Tibial nerve (tissue), 4 donors: ENCODE measurements around the gene UBE2D2.
"Not testable (repeated sequence)": the region's sequence is repeated elsewhere in the genome, so short reads cannot be mapped to it uniquely, and the experiment has no call there.

Experiments used
- CTCF ChIP-seq, 5 experiments: fragments of 200-600 bp in 3 of 5; fragments of 450-650 bp in 2 of 5; sonication (generic) in 3 of 5; IDR thresholded peaks; one replicate each; pipeline ENCODE4 v1.5.1; 2016 to 2019; ENCODE audit warnings: antibody characterized with exemption in 5 of 5, mild to moderate bottlenecking in 3 of 5, moderate library complexity in 2 of 5
- EP300 ChIP-seq, 2 donors: sonication (generic); formaldehyde crosslinking; IDR thresholded peaks; one replicate each; pipeline ENCODE4 v1.6.1; 2017; ENCODE audit warnings: antibody characterized with exemption in 2 of 2, mild to moderate bottlenecking in 1 of 2
- POLR2A ChIP-seq, 2 donors: fragments of 450-650 bp; IDR thresholded peaks; one replicate each; pipeline ENCODE4 v1.6.1; 2017; ENCODE audit warnings: antibody characterized with exemption in 2 of 2, mild to moderate bottlenecking in 2 of 2, moderate library complexity in 2 of 2

GRCh38 chr5:139601948-139602347 is 40.8 kb downstream of the UBE2D2 start:
- not testable (repeated sequence) for TF ChIP-seq CTCF, POLR2A, EP300 (IDR thresholded peaks at IDR 0.05)
